Measurements from ENCODE around the gene PITRM1.

DNA sequence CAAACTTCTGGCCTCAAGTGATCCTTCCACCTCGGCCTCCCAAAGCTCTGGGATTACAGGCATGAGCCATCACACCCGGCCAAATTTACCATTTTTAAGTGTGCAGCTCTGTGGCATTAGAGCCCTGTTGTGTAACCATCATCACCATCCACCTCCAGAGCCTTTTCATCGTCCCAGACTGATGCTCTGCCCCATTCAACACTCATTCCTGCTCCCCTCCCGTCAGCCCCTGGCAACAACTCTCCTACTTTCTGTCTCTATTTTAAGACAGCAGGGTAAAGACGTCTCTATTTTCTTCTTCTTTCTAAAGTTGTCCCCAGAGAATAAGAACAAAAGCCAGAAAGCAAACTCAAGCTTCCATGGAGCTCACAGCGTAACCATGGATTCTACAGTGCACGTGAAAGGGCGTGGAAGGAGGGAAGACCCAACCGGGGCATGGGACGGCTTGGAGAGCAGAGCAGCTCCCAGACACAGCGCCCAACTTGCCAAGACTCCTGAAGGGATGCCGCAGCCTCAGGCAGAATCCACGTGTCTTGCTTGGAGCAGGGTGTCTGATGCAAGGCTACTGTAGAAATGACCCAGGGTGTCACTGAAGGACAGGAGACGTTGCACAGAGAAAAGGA is 42.7 kb upstream of the PITRM1 start:
- TF ChIP-seq CTCF (IDR thresholded peaks at IDR 0.05; ENCODE audit: insufficient read depth, low read depth, low read length) (no peak), EZH2 (IDR thresholded peaks at IDR 0.05; ENCODE audit: insufficient read depth, low read length) (no peak)

Measured in astrocyte (in vitro differentiated cells and primary cell).